ENCODE data around the gene SOCS1. TPM values are rescaled to one million over a fixed set of nuclear protein-coding genes. Genes with fewer than 3 reads are reported as not detected.

SOCS1 gene
- total and polyA plus RNA-seq, 4 experiments from 2014 or later: 14.7 to 37.8 (median 17.1) TPM

GRCh38 chr16:11280616-11281522, 24.9 kb upstream of the SOCS1 start, which contains the start of gene PRM1:
Gene PRM1 (minus strand): TSS chr16:11281330. CDS start chr16:11281238, 92 bp downstream.
- intact Hi-C loops (cut with micrococcal nuclease): no loop called here
- ChIA-PET POLR2A (ENCODE audit: partially characterized antibody) (no interaction called here), CTCF (ENCODE audit: partially characterized antibody) (no interaction called here)
- DNase-seq: no peak
- H3K4me3 ChIP-seq (ENCODE audit: low read length in 2 of 2): no peak within 1 kb of the TSS
- H3K9me3 Mint-ChIP-seq: no peaks in the 10 kb centered on the region
- H3K4me1 Mint-ChIP-seq: peaks cover 0 to 3% (median 0%) of the 10 kb centered on the region in 4 donors
- no peak within 1 kb of the TSS for H3K27ac ChIP-seq (ENCODE audit: low read depth, low read length)
- H3K27ac Mint-ChIP-seq: peak within 1 kb of the TSS in 1 of 7 donors; percentile 5
- no peaks in the 10 kb centered on the region for H3K36me3 ChIP-seq (ENCODE audit: insufficient read depth, low read length)
- H3K9me3 ChIP-seq (ENCODE audit: control insufficient read depth in 1 of 2, low read length in 2 of 2): no peaks in the 10 kb centered on the region
- H3K27me3 Mint-ChIP-seq: peaks cover 0 to 3% of the 10 kb centered on the region in 2 donors
- no peaks in the 10 kb centered on the region for H3K36me3 Mint-ChIP-seq
- no peak within 1 kb of the TSS for H3K4me3 Mint-ChIP-seq
- H3K27me3 ChIP-seq (ENCODE audit: insufficient read depth, low read length): no peaks in the 10 kb centered on the region
- no peaks in the 10 kb centered on the region for H3K4me1 ChIP-seq (ENCODE audit: insufficient read depth, low read length)

GRCh38 chr16:11278681-11279628, 23.0 kb upstream of the SOCS1 start:
- Histone ChIP-seq H3K4me1 (ENCODE audit: insufficient read depth, low read length) (no peaks in the 10 kb centered on the region), H3K9me3 (ENCODE audit: control insufficient read depth in 1 of 2, low read length in 2 of 2) (no peaks in the 10 kb centered on the region), H3K27me3 (ENCODE audit: insufficient read depth, low read length) (no peaks in the 10 kb centered on the region), H3K4me3 (ENCODE audit: low read length in 2 of 2) (no peak overlapping the region), H3K27ac (ENCODE audit: low read depth, low read length) (no peak overlapping the region), H3K36me3 (ENCODE audit: insufficient read depth, low read length) (no peaks in the 10 kb centered on the region)
- POLR2A ChIA-PET (ENCODE audit: partially characterized antibody): interaction anchor here (0.5 kb wide), 1 partner anchor 289 kb away, joined by 3 read pairs; no protein-coding TSS in a partner anchor
- H3K27ac Mint-ChIP-seq: no peak overlapping the region
- intact Hi-C loops (cut with micrococcal nuclease): no loop called here
- H3K36me3 Mint-ChIP-seq: no peaks in the 10 kb centered on the region
- no peak overlapping the region for H3K4me3 Mint-ChIP-seq
- no peaks in the 10 kb centered on the region for H3K9me3 Mint-ChIP-seq
- CTCF ChIA-PET (ENCODE audit: partially characterized antibody): no interaction called here
- peaks cover 0 to 3% of the 10 kb centered on the region in 2 donors for H3K27me3 Mint-ChIP-seq
- DNase-seq: no peak
- peaks cover 0 to 3% (median 0%) of the 10 kb centered on the region in 4 donors for H3K4me1 Mint-ChIP-seq

DNA sequence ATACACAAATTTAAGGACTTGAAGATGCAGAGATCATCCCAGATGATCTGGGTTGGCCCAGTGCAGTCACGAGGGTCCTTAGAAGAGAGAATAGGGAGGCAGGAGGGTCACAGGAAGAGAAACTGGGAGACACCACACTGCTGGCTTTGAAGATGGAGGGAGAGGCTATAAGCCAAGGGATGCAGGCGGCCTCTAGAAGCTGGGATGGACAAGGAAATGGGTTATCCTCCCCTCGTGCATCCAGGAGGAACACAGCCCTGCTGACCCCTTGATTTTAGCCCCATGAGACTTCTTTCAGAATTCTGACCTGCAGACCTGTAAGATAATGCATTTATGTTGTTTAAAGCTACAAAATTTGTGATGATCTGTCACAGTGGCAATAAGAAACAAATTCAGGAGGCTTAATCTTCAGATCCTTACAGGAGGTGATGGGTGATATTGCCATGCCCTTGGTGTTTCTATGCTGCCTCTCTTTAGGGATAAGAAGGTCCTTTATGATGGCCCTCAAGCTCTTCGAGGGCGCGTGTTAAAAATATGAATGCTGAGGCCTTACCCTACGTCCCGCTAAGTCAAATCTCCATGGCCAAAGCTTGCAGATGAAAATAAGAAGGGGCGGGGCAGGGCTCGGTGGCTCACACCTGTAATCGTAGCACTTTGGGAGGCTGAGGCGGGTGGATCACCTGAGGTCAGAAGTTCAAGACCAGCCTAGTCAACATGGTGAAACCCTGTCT, 21.8 kb upstream of the SOCS1 start:
- no peaks in the 10 kb centered on the region for H3K36me3 ChIP-seq (ENCODE audit: insufficient read depth, low read length)
- Mint-ChIP-seq H3K4me1 (peaks cover 0 to 3% (median 0%) of the 10 kb centered on the region in 4 donors), H3K9me3 (no peaks in the 10 kb centered on the region), H3K27ac (peak overlapping the region in 2 of 7 donors; percentile 15 to 86), H3K4me3 (no peak overlapping the region), H3K36me3 (no peaks in the 10 kb centered on the region), H3K27me3 (peaks cover 0 to 3% of the 10 kb centered on the region in 2 donors)
- CTCF ChIA-PET (ENCODE audit: partially characterized antibody): no interaction called here
- H3K27me3 ChIP-seq (ENCODE audit: insufficient read depth, low read length): no peaks in the 10 kb centered on the region
- POLR2A ChIA-PET (ENCODE audit: partially characterized antibody): no interaction called here
- H3K4me1 ChIP-seq (ENCODE audit: insufficient read depth, low read length): no peaks in the 10 kb centered on the region
- no peak for DNase-seq
- H3K9me3 ChIP-seq (ENCODE audit: control insufficient read depth in 1 of 2, low read length in 2 of 2): no peaks in the 10 kb centered on the region
- H3K4me3 ChIP-seq (ENCODE audit: low read length in 2 of 2): no peak overlapping the region
- intact Hi-C loops (cut with micrococcal nuclease): no loop called here
- H3K27ac ChIP-seq (ENCODE audit: low read depth, low read length): no peak overlapping the region

DNA sequence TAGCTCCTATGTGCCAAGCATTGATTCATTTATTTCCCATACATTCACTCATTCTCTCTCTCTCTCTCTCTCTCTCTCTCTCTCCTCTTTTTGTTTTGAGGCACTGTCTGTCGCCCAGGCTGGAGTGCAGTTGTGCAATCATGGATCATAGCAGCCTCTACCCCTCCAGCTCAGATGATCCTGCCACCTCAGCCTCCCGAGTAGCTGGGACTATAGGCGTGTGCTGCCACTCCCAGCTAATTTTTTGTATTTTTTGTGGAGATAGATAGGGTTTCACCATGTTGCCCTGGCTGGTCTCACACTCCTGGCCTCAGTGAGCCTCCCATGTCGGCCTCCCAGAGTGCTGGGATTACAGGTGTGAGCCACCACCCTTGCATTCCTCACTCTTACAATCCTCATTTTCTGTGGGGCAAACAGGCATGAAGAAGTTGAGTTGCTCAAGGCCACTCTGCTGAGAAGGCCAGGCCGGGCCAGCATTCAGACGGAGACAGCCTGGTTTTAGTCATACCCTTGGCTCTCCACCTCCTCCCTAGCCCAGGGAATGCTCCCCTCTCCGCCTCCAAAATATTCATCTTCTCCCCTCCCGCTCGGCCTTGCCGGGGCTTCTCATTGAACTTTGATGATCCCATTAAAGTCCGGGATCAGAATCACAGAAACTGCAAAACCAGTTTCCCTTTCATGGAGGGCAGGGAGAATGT, 21.0 kb upstream of the SOCS1 start:
- H3K27ac ChIP-seq (ENCODE audit: low read depth, low read length): no peak overlapping the region
- DNase-seq: no peak
- no peaks in the 10 kb centered on the region for H3K9me3 ChIP-seq (ENCODE audit: control insufficient read depth in 1 of 2, low read length in 2 of 2)
- Mint-ChIP-seq H3K9me3 (no peaks in the 10 kb centered on the region), H3K4me1 (peaks cover 0 to 3% (median 0%) of the 10 kb centered on the region in 4 donors), H3K27me3 (peaks cover 0 to 1% of the 10 kb centered on the region in 2 donors), H3K36me3 (no peaks in the 10 kb centered on the region), H3K4me3 (peak overlapping the region in 1 of 8 donors; percentile 5), H3K27ac (peak overlapping the region in 2 of 7 donors; percentile 70 to 86)
- CTCF ChIA-PET (ENCODE audit: partially characterized antibody): interaction anchor here (0.7 kb wide), 1 partner anchor 306 kb away, joined by 3 read pairs; no protein-coding TSS in a partner anchor
- no peak overlapping the region for H3K4me3 ChIP-seq (ENCODE audit: low read length in 2 of 2)
- H3K36me3 ChIP-seq (ENCODE audit: insufficient read depth, low read length): no peaks in the 10 kb centered on the region
- intact Hi-C loops (cut with micrococcal nuclease): no loop called here
- no peaks in the 10 kb centered on the region for H3K27me3 ChIP-seq (ENCODE audit: insufficient read depth, low read length)
- POLR2A ChIA-PET (ENCODE audit: partially characterized antibody): no interaction called here
- H3K4me1 ChIP-seq (ENCODE audit: insufficient read depth, low read length): no peaks in the 10 kb centered on the region

DNA sequence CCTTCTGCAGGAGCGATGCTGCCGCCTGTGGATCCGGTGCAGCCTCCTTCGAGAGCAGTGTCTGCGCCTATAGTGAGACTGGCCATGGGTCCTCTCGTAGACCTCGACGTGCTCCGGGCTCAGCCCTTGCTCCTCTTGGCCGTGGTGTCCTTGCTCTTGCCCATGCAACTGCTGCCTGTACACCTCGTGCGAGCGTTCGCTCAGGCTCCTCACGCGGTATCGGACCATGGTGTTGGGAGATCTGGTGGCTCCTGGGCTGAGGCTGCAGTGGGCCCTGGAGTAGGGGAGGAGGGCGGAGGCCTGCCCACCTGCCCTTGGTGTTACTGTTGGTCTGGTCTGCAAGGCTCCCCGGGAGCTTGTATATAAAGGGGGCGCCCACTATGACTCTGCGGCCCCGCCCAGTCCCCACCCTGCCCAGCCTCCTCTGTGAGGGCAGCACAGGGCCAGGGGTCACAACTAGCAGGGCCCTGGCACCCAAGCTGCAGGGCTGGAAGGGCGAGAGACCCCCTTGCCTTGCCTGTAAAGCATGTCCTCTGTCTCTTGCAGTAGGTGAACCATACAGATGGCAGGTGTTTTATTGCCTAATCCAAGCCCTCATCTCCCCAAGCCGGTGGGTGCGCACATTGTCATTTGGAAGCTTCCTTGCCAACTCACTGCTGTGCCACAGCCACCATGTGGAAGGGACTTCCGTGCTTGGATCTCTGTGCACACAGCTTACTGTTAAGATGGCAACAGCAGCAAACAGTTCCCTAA, 20.3 kb upstream of the SOCS1 start, which contains the start of gene PRM2:
Gene PRM2, minus strand, starts transcription at position 338 of the 753 bp plus-strand sequence. Its CDS starts 110 bp downstream, at position 228.
- intact Hi-C loops (cut with micrococcal nuclease): no loop called here
- H3K9me3 ChIP-seq (ENCODE audit: control insufficient read depth in 1 of 2, low read length in 2 of 2): no peaks in the 10 kb centered on the region
- Mint-ChIP-seq H3K4me1 (peaks cover 0 to 3% (median 0%) of the 10 kb centered on the region in 4 donors), H3K27ac (peak within 1 kb of the TSS in 1 of 7 donors; percentile 70), H3K9me3 (no peaks in the 10 kb centered on the region), H3K27me3 (no peaks in the 10 kb centered on the region), H3K36me3 (no peaks in the 10 kb centered on the region), H3K4me3 (peak within 1 kb of the TSS in 1 of 8 donors; percentile 5)
- CTCF ChIA-PET (ENCODE audit: partially characterized antibody): interaction anchor here (0.7 kb wide), 1 partner anchor 305 kb away, joined by 3 read pairs; no protein-coding TSS in a partner anchor
- H3K4me1 ChIP-seq (ENCODE audit: insufficient read depth, low read length): no peaks in the 10 kb centered on the region
- no peaks in the 10 kb centered on the region for H3K36me3 ChIP-seq (ENCODE audit: insufficient read depth, low read length)
- no peaks in the 10 kb centered on the region for H3K27me3 ChIP-seq (ENCODE audit: insufficient read depth, low read length)
- no peak within 1 kb of the TSS for H3K4me3 ChIP-seq (ENCODE audit: low read length in 2 of 2)
- no peak within 1 kb of the TSS for H3K27ac ChIP-seq (ENCODE audit: low read depth, low read length)
- POLR2A ChIA-PET (ENCODE audit: partially characterized antibody): no interaction called here
- DNase-seq: no peak

- Mint-ChIP-seq H3K27me3 (no peaks in the 10 kb centered on the region), H3K4me1 (peaks cover 0 to 2% (median 0%) of the 10 kb centered on the region in 4 donors), H3K9me3 (no peaks in the 10 kb centered on the region), H3K36me3 (no peaks in the 10 kb centered on the region), H3K27ac (peak overlapping the region in 1 of 7 donors; percentile 23), H3K4me3 (no peak overlapping the region)
- CTCF ChIA-PET (ENCODE audit: partially characterized antibody): no interaction called here
- intact Hi-C loops (cut with micrococcal nuclease): no loop called here
- POLR2A ChIA-PET (ENCODE audit: partially characterized antibody): no interaction called here
- no peaks in the 10 kb centered on the region for H3K36me3 ChIP-seq (ENCODE audit: insufficient read depth, low read length)
- H3K4me3 ChIP-seq (ENCODE audit: low read length in 2 of 2): no peak overlapping the region
- H3K27ac ChIP-seq (ENCODE audit: low read depth, low read length): no peak overlapping the region
- no peaks in the 10 kb centered on the region for H3K27me3 ChIP-seq (ENCODE audit: insufficient read depth, low read length)
- no peaks in the 10 kb centered on the region for H3K9me3 ChIP-seq (ENCODE audit: control insufficient read depth in 1 of 2, low read length in 2 of 2)
- H3K4me1 ChIP-seq (ENCODE audit: insufficient read depth, low read length): no peaks in the 10 kb centered on the region
- DNase-seq: no peak
These were observed 19.0 kb upstream of the SOCS1 start for GRCh38 chr16:11274964-11275363.

Data from CD4-positive, alpha-beta memory T cell (primary cell).